Activated CD8-positive, alpha-beta memory T cell treated with anti-CD3 and anti-CD28 coated beads, Interleukin-2, amount 10 ng/mL, durations not matched to agents 7 days and 5 days (primary cell): ENCODE results near the gene RAX. TPM values are rescaled to one million over a fixed set of nuclear protein-coding genes. Genes with fewer than 3 reads are reported as not detected.

ENCODE experiments used
- ATAC-seq: fragments of 150-1000 bp; cut with Tn5 transposase; one replicate; pipeline ENCODE4 v1.10.0; 2021; ENCODE audit warnings: moderate library complexity
- CTCF ChIA-PET: fragments of 350-600 bp; sonication (Branson Sonifier 250); formaldehyde crosslinking; loops from one replicate; lab custom pipeline; 2021; ENCODE audit warnings: antibody characterized with exemption; lab: Charles Lee
- DNase-seq: peaks from one replicate; pipeline ENCODE4 v3.0.0-alpha.2; 2020
- H3K27ac Mint-ChIP-seq: one replicate; pipeline ENCODE4 v1.8.0; 2021; ENCODE audit warnings: mild to moderate bottlenecking, mixed read lengths
- H3K27me3 Mint-ChIP-seq: one replicate; pipeline ENCODE4 v1.8.0; 2021; ENCODE audit warnings: mixed read lengths
- H3K36me3 Mint-ChIP-seq: one replicate; pipeline ENCODE4 v1.8.0; 2021; ENCODE audit warnings: mild to moderate bottlenecking, mixed read lengths
- H3K4me1 Mint-ChIP-seq: one replicate; pipeline ENCODE4 v1.8.0; 2021; ENCODE audit warnings: mixed read lengths
- H3K4me3 Mint-ChIP-seq: one replicate; pipeline ENCODE4 v1.8.0; 2021; ENCODE audit warnings: mild to moderate bottlenecking, moderate library complexity, mixed read lengths
- H3K9me3 Mint-ChIP-seq: one replicate; pipeline ENCODE4 v1.8.0; 2022; ENCODE audit warnings: low read depth, mixed read lengths
- total RNA-seq, 2 experiments: library from RNA; stranded (reverse); gene quantifications; one replicate each; pipeline ENCODE4 v1.2.3, GENCODE V29; 2021

RAX gene
- total RNA-seq: not detected

DNA sequence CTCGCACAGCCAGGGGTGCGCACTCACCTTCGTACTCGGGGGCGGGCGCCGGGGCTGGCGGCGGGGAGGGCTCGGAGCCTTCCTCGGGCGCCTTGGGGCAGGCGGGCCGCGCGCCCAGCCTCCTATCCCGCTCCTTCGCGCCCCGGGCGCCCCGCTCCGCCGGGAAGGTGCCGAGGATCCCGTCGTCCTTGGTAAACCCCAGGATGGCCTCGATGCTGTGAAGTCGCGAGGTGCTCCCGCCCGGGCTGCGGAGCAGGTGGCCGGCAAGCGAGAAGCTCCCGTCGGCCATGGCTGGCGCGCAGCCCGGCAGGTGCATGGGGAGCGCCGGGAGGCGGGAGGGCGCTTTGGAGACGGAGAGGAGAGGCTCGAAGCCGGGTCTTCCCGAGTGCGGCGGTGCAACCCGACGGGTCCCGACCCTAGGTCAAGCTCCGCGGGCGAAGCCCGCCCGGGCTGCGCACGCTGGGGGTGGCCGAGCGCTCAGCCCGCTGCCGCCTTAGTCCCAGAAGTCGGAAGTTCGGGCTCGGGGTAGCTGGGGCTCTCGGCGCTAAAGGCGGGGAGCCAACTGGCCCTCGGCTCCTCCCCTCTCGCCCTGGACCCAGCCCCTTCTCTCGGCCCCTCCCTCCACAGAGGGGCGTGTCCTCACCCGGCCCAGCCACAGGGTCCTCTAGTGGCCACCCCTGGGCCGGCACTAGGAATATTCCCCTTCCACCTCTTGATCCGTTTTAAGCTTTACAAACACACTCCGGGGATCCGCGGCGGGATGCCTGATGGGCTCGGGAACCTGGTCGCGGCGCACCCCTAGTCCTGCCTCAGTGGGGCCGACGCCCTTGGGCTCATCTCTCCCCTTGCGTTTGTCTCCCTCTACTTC is at the start of gene RAX:
Gene RAX, minus strand, starts transcription at position 564 of the 868 bp plus-strand sequence. Its CDS starts 248 bp downstream, at position 316.
- DNase-seq (no peak), ATAC-seq (peak; percentile 51)
- Mint-ChIP-seq H3K9me3 (no peaks in the 10 kb centered on the region), H3K4me3 (no peak within 1 kb of the TSS), H3K27me3 (peaks cover 80% of the 10 kb centered on the region), H3K27ac (no peak within 1 kb of the TSS), H3K4me1 (peaks cover 10% of the 10 kb centered on the region), H3K36me3 (peaks cover 3% of the 10 kb centered on the region)
- CTCF ChIA-PET: interaction anchor here (0.6 to 1.6 kb wide), 3 partner anchors 24 to 129 kb away, joined by 3 read pairs; no protein-coding TSS in a partner anchor

DNA sequence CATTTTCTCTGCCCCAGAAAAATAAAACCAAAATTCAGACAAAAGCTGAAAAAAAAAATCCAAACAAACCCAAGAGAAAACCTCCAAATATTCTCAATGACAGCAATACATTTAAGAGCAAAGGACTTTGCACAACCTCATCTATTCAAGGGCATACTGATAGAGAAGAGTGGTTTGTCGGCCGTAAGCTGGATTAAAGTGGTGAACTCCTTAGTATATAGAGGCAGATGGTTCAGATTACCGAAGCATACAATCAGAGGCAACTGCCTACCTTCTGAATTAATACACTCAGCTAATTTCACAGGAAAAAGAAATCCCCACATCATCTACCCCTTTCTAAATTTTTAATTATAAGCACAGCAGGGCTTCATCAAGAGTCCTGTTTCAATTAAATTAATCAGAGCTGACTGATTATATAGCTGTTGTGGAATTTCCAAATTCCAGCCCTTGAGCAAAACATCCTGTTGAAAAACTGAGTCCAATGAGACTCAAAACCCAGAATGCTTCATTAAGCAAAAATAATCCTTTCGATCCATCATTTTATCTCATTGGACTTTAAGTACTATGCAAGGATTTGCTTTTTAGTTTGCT is 45.3 kb upstream of the RAX start, which contains the start of gene CPLX4:
Gene CPLX4, minus strand, starts transcription at position 190 of the 591 bp plus-strand sequence. Its CDS starts 187 bp downstream, at position 3.
- H3K4me1 Mint-ChIP-seq: no peaks in the 10 kb centered on the region
- no peak within 1 kb of the TSS for H3K27ac Mint-ChIP-seq
- no peaks in the 10 kb centered on the region for H3K9me3 Mint-ChIP-seq
- H3K36me3 Mint-ChIP-seq: no peaks in the 10 kb centered on the region
- CTCF ChIA-PET: interaction anchor here (1.0 to 2.2 kb wide), 6 partner anchors 8 to 84 kb away, joined by 3 to 11 read pairs (median 4); no protein-coding TSS in a partner anchor
- no peak for DNase-seq
- ATAC-seq: no peak
- H3K27me3 Mint-ChIP-seq: peaks cover 35% of the 10 kb centered on the region
- no peak within 1 kb of the TSS for H3K4me3 Mint-ChIP-seq

DNA sequence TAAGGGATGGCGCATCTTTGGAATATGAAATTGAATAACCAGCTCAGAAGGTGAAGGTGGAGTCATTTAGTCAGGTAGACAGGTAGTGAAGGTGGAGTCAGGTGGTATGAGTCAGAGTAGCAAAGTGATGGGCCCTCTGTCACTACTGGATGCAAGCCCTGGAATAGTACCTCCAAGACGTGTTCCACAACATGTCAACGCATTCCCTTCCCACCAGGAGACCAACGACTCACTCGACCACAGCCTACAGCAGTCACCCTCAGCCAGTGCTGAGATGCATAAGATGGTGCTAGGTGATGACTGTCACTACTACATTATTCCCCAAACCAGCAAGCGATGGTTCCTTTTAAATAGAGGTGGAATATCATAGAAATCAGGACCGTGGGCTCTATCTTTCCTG is 38.4 kb upstream of the RAX start:
- Mint-ChIP-seq H3K36me3 (no peaks in the 10 kb centered on the region), H3K4me3 (no peak overlapping the region), H3K27me3 (peaks cover 53% of the 10 kb centered on the region), H3K9me3 (no peaks in the 10 kb centered on the region), H3K27ac (no peak overlapping the region), H3K4me1 (no peaks in the 10 kb centered on the region)
- no peak for DNase-seq
- no peak for ATAC-seq
- CTCF ChIA-PET: interaction anchor here (5.2 kb wide), 1 partner anchor 89 kb away, joined by 117 read pairs; no protein-coding TSS in a partner anchor

DNA sequence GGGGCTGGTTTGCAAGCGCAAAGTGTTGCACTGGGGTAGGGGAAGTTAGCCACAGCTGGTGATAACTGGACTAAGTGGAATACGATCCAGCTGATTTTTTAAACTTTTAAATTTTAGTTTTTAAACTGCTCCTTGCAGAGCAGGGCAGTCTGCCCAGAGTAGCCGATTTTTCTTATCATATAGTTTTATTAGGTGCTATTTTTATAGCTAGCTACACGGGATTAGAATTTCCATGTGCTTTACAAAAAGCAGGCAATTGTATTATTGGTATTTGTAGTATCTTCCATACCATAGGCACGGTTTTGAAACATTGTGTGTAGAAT is 35.6 kb upstream of the RAX start:
- CTCF ChIA-PET: interaction anchor here (0.7 to 5.2 kb wide), 10 partner anchors 9 to 388 kb away, joined by 3 to 117 read pairs (median 4); partner anchors contain the start of genes CCBE1 and LMAN1
- H3K4me3 Mint-ChIP-seq: peak overlapping the region; percentile 43
- no peaks in the 10 kb centered on the region for H3K9me3 Mint-ChIP-seq
- H3K27ac Mint-ChIP-seq: no peak overlapping the region
- no peaks in the 10 kb centered on the region for H3K36me3 Mint-ChIP-seq
- no peaks in the 10 kb centered on the region for H3K4me1 Mint-ChIP-seq
- DNase-seq (no peak), ATAC-seq (no peak)
- H3K27me3 Mint-ChIP-seq: peaks cover 58% of the 10 kb centered on the region

DNA sequence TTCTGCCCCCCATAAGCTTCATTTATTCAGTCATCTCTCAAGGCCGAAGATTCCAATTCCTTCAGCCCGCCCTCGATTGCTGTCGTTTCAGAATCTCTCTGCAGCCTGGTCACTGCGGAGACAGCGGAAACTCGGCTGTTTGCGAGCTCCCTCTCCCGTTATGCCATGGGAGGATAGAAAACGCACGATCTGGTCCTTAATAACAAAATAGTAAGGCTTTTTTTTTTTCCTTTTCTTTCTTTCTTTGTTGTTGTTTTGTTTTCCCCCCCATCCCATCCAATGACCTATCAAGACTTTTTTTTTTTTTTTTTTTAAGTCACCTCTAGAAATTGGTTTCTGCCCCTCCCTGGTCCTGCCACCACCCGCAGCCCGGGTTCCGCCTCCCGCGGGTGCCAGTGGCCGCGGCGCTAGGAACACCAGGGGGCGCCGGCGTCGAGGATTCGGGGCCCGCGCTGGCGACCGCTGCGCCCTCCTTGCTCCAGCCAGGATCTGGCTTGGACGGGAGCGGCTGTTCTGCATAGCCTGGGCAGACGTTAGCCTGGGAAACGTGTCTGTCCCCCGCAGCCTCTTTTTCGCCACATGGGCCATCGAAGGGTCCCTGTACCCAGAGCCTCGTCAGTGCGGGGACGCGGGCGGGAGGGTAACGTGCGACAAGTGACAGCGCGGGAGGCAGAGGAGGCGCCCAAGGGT is 35.1 kb upstream of the RAX start:
- no peaks in the 10 kb centered on the region for H3K36me3 Mint-ChIP-seq
- no peak overlapping the region for H3K27ac Mint-ChIP-seq
- H3K9me3 Mint-ChIP-seq: no peaks in the 10 kb centered on the region
- ATAC-seq (peak; percentile 96), DNase-seq (peak; percentile 69)
- H3K4me1 Mint-ChIP-seq: no peaks in the 10 kb centered on the region
- CTCF ChIA-PET: interaction anchor here (0.7 to 5.2 kb wide), 24 partner anchors 9 to 1228 kb away, joined by 3 to 117 read pairs (median 4); partner anchors contain the start of gene LMAN1
- peaks cover 61% of the 10 kb centered on the region for H3K27me3 Mint-ChIP-seq
- H3K4me3 Mint-ChIP-seq: peak overlapping the region; percentile 43

DNA sequence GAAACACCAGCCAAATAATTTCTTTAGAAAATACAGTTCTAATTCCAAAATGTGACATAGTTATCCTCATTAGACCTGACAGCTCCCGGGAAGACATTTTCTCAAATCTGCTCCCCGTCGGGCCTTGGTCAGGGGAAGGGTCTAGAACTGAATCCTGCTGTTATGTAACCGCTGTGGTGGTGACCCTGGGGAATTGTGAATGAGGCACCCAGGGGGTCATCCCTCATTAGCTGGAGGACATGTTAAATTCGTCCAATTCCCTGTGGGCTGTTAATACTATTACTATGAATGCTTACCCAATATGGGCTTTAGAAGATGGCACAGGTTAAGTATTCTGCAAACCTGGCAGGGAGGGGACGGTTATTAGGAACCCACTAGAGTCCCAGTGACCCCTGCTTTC is 33.4 kb upstream of the RAX start:
- H3K4me3 Mint-ChIP-seq: no peak overlapping the region
- no peak for DNase-seq
- CTCF ChIA-PET: no interaction called here
- no peaks in the 10 kb centered on the region for H3K9me3 Mint-ChIP-seq
- H3K27ac Mint-ChIP-seq: no peak overlapping the region
- peaks cover 64% of the 10 kb centered on the region for H3K27me3 Mint-ChIP-seq
- no peaks in the 10 kb centered on the region for H3K36me3 Mint-ChIP-seq
- ATAC-seq: no peak
- no peaks in the 10 kb centered on the region for H3K4me1 Mint-ChIP-seq

DNA sequence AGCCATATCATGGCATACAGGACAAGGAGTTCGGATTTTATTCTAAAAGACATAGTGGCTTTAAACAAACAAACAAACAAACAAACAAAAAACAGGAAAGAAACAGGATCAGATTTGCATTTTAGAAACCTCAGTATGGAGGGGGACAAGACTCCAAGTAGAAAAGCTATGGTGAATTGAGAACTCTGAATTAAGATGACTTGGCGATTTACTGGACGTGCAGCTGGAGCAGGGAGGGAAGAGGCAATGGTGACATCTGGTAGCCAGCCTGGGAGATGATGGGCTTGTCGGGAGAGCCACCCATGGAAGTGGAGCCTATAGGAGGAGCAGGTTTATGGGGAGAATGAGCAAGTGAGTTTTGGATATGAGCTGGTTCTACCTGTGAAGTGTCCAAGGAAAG is 32.0 kb upstream of the RAX start:
- no peak overlapping the region for H3K4me3 Mint-ChIP-seq
- no peaks in the 10 kb centered on the region for H3K9me3 Mint-ChIP-seq
- H3K4me1 Mint-ChIP-seq: peaks cover 8% of the 10 kb centered on the region
- no peak overlapping the region for H3K27ac Mint-ChIP-seq
- H3K27me3 Mint-ChIP-seq: peaks cover 53% of the 10 kb centered on the region
- ATAC-seq (no peak), DNase-seq (no peak)
- CTCF ChIA-PET: no interaction called here
- H3K36me3 Mint-ChIP-seq: no peaks in the 10 kb centered on the region

DNA sequence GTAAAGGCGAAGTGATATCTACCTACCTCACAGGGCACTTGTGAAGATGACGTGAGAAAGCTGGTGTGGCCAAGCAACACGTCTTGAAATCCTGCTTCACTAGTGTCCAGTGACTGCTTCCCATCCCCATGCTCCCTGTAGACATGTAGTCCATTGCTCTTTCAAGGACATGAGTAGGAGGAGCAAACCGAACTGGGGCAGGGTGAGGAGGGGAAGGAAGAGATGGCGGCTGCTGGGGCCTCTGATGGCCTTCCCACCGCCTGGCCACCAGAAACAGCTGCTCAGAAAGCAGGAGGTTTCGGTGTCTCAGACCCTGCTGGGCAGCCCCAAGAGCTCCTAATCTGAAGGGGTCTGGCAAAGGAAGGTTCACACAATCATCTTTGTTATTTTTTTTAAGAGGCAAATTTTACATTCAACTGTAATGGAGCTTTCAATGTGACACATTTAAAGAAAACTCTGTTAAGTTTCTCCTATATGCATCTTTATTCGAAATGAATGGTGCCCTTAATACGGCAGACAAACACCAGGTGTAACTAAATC is 30.5 kb upstream of the RAX start:
- H3K27ac Mint-ChIP-seq: no peak overlapping the region
- CTCF ChIA-PET: interaction anchor here (1.0 to 4.4 kb wide), 2 partner anchors 37 to 99 kb away, joined by 3 to 25 read pairs; no protein-coding TSS in a partner anchor
- H3K36me3 Mint-ChIP-seq: no peaks in the 10 kb centered on the region
- peaks cover 8% of the 10 kb centered on the region for H3K4me1 Mint-ChIP-seq
- ATAC-seq: no peak
- H3K27me3 Mint-ChIP-seq: peaks cover 51% of the 10 kb centered on the region
- no peaks in the 10 kb centered on the region for H3K9me3 Mint-ChIP-seq
- DNase-seq: no peak
- no peak overlapping the region for H3K4me3 Mint-ChIP-seq

DNA sequence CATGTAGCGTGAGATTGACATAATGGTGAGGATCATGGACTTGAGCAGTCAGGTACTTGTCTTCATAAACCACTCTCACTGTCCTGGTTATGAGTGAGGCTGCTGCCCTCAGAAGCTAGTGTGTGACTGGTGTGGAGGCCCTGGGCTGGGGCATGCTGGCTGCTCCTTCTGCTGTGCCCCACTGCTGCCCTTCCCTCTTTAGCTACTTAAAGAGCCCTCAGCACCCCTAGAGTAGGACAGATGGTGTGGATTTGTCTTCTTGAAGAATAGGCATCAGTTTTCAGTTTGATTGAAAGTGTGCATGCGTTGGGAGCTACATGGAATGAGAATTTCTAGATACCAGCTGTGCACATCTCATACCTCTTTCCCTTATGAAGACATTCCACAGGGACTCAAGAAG is 29.8 kb upstream of the RAX start:
- CTCF ChIA-PET: interaction anchor here (1.0 to 4.4 kb wide), 3 partner anchors 37 to 100 kb away, joined by 3 to 25 read pairs (median 5); no protein-coding TSS in a partner anchor
- DNase-seq: no peak
- Mint-ChIP-seq H3K36me3 (no peaks in the 10 kb centered on the region), H3K4me1 (peaks cover 8% of the 10 kb centered on the region), H3K27me3 (peaks cover 54% of the 10 kb centered on the region), H3K27ac (no peak overlapping the region), H3K9me3 (no peaks in the 10 kb centered on the region), H3K4me3 (no peak overlapping the region)
- ATAC-seq: no peak

DNA sequence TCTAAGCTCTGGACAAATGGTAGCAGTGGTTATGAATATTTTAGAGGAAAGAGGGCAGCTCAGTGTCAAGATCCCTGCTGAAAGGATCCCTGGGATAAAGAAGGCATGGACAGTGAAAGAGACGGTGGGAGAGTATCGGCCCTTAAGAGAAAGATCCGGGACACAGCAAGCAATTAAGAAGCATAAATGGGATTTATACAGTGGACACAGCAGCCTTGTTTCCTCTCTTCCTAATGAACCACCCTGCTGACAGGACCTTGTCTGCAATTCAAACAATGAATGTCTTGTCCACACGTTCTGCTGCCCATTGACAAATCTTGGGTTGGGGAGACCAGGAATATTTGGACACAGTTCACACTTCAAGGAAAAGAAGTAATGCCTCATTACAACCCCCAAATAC is 28.7 kb upstream of the RAX start:
- ATAC-seq (no peak), DNase-seq (no peak)
- peaks cover 8% of the 10 kb centered on the region for H3K4me1 Mint-ChIP-seq
- no peak overlapping the region for H3K27ac Mint-ChIP-seq
- H3K27me3 Mint-ChIP-seq: peaks cover 54% of the 10 kb centered on the region
- no peak overlapping the region for H3K4me3 Mint-ChIP-seq
- no peaks in the 10 kb centered on the region for H3K36me3 Mint-ChIP-seq
- no peaks in the 10 kb centered on the region for H3K9me3 Mint-ChIP-seq
- CTCF ChIA-PET: interaction anchor here (0.6 to 4.4 kb wide), 3 partner anchors 52 to 218 kb away, joined by 3 to 25 read pairs (median 5); no protein-coding TSS in a partner anchor

DNA sequence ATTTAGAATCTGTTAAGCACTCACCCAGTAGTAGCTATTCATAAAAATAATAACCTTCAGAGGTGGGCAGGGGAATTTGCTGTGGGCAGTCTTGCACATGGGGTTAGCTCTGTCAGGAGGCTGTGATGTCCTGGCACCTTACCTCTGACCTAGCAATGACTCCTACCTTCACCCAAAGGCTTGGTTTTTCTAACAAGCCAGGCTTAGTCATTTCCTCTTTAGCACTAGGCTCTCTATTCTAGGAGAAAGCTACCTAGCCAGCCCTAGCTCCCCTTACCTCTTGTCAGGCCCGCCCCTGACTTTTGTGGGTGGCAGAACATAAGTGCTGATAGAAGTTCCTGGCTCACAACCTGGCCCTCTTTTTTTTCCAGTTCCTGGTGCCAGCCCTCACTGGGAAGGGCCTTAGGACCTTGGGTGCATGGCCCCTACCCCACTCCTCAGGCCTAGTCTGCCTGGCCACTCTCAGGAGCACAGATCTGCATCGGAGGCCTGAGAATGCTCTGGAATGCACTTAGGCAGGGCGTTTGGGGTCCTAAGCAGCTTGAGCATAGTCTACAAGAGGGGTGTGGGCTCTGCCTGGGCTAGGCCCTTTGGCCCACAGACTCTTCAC is 27.5 kb upstream of the RAX start:
- Mint-ChIP-seq H3K4me1 (peaks cover 8% of the 10 kb centered on the region), H3K9me3 (no peaks in the 10 kb centered on the region), H3K27me3 (peaks cover 50% of the 10 kb centered on the region), H3K4me3 (no peak overlapping the region), H3K27ac (no peak overlapping the region), H3K36me3 (no peaks in the 10 kb centered on the region)
- ATAC-seq (peak; percentile 74), DNase-seq (no peak)
- CTCF ChIA-PET: interaction anchor here (1.2 to 4.4 kb wide), 2 partner anchors 102 to 231 kb away, joined by 3 to 25 read pairs; no protein-coding TSS in a partner anchor

DNA sequence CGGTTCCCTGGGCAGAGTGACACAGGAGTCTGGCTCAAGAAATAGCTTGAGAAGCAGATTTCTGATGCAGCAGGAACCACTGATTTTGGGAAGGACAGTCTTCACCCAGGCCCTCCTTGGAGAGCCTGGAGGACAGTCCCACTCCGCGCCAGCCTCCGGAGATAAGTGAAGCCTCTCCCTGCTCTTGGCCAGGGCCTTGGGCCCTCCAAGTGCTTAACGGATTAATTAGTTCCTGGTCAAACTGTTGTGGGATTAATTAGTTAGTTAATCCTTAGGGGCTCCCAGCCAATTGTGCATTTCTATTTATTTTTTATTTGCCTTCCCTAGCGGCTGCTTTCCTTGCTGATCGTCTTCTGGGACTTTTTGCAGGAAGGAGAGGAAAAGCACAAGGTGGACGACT is 25.6 kb upstream of the RAX start:
- ATAC-seq (no peak), DNase-seq (no peak)
- H3K36me3 Mint-ChIP-seq: no peaks in the 10 kb centered on the region
- H3K4me1 Mint-ChIP-seq: peaks cover 8% of the 10 kb centered on the region
- no peak overlapping the region for H3K27ac Mint-ChIP-seq
- H3K27me3 Mint-ChIP-seq: peaks cover 53% of the 10 kb centered on the region
- CTCF ChIA-PET: interaction anchor here (0.8 kb wide), 1 partner anchor 9 kb away, joined by 5 read pairs; no protein-coding TSS in a partner anchor
- H3K4me3 Mint-ChIP-seq: no peak overlapping the region
- H3K9me3 Mint-ChIP-seq: no peaks in the 10 kb centered on the region
